Measurements from ENCODE around the gene DHRS12.

DHRS12 gene

GRCh38 chr13:51776179-51776578 lies 27.8 kb downstream of the DHRS12 start:
- Histone ChIP-seq H3K4me3 (ENCODE audit: low read depth in 1 of 2, low read length in 2 of 2) (no peak overlapping the region), H3K9me3 (ENCODE audit: low read length) (no peaks in the 10 kb centered on the region), H3K27ac (ENCODE audit: low read depth, low read length) (no peak overlapping the region), H3K27me3 (ENCODE audit: control insufficient read depth in 1 of 2, insufficient read depth in 2 of 2, low read length in 2 of 2) (no peaks in the 10 kb centered on the region), H3K9ac (ENCODE audit: low read length) (no peak overlapping the region), H3K4me1 (ENCODE audit: insufficient read depth, low read length) (no peaks in the 10 kb centered on the region), H3K36me3 (ENCODE audit: insufficient read depth, low read length) (peaks cover 6% of the 10 kb centered on the region)

- Histone ChIP-seq H3K27ac (ENCODE audit: low read depth, low read length) (no peak overlapping the region), H3K9me3 (ENCODE audit: low read length) (no peaks in the 10 kb centered on the region), H3K4me3 (ENCODE audit: low read depth in 1 of 2, low read length in 2 of 2) (no peak overlapping the region), H3K27me3 (ENCODE audit: control insufficient read depth in 1 of 2, insufficient read depth in 2 of 2, low read length in 2 of 2) (no peaks in the 10 kb centered on the region), H3K9ac (ENCODE audit: low read length) (no peak overlapping the region), H3K4me1 (ENCODE audit: insufficient read depth, low read length) (no peaks in the 10 kb centered on the region), H3K36me3 (ENCODE audit: insufficient read depth, low read length) (peaks cover 6% of the 10 kb centered on the region)
These were observed 30.4 kb downstream of the DHRS12 start for GRCh38 chr13:51773515-51773914.

- Histone ChIP-seq H3K27ac (ENCODE audit: low read depth, low read length) (no peak overlapping the region), H3K9me3 (ENCODE audit: low read length) (no peaks in the 10 kb centered on the region), H3K9ac (ENCODE audit: low read length) (no peak overlapping the region), H3K27me3 (ENCODE audit: control insufficient read depth in 1 of 2, insufficient read depth in 2 of 2, low read length in 2 of 2) (no peaks in the 10 kb centered on the region), H3K4me1 (ENCODE audit: insufficient read depth, low read length) (no peaks in the 10 kb centered on the region), H3K4me3 (ENCODE audit: low read depth in 1 of 2, low read length in 2 of 2) (no peak overlapping the region), H3K36me3 (ENCODE audit: insufficient read depth, low read length) (peaks cover 6% of the 10 kb centered on the region)
These were observed 31.2 kb downstream of the DHRS12 start for GRCh38 chr13:51772781-51773180.

- H3K9me3 ChIP-seq (ENCODE audit: low read length): no peaks in the 10 kb centered on the region
- H3K4me3 ChIP-seq (ENCODE audit: low read depth in 1 of 2, low read length in 2 of 2): no peak overlapping the region
- H3K27me3 ChIP-seq (ENCODE audit: control insufficient read depth in 1 of 2, insufficient read depth in 2 of 2, low read length in 2 of 2): no peaks in the 10 kb centered on the region
- H3K4me1 ChIP-seq (ENCODE audit: insufficient read depth, low read length): no peaks in the 10 kb centered on the region
- H3K9ac ChIP-seq (ENCODE audit: low read length): no peak overlapping the region
- peaks cover 6% of the 10 kb centered on the region for H3K36me3 ChIP-seq (ENCODE audit: insufficient read depth, low read length)
- H3K27ac ChIP-seq (ENCODE audit: low read depth, low read length): no peak overlapping the region
These were observed 31.9 kb downstream of the DHRS12 start for GRCh38 chr13:51772105-51772455.

- no peaks in the 10 kb centered on the region for H3K4me1 ChIP-seq (ENCODE audit: insufficient read depth, low read length)
- no peak overlapping the region for H3K4me3 ChIP-seq (ENCODE audit: low read depth in 1 of 2, low read length in 2 of 2)
- H3K9me3 ChIP-seq (ENCODE audit: low read length): no peaks in the 10 kb centered on the region
- H3K27ac ChIP-seq (ENCODE audit: low read depth, low read length): no peak overlapping the region
- peaks cover 6% of the 10 kb centered on the region for H3K36me3 ChIP-seq (ENCODE audit: insufficient read depth, low read length)
- H3K27me3 ChIP-seq (ENCODE audit: control insufficient read depth in 1 of 2, insufficient read depth in 2 of 2, low read length in 2 of 2): no peaks in the 10 kb centered on the region
- no peak overlapping the region for H3K9ac ChIP-seq (ENCODE audit: low read length)
These were observed 32.4 kb downstream of the DHRS12 start for GRCh38 chr13:51771418-51772104.

GRCh38 chr13:51770681-51771417 lies 33.1 kb downstream of the DHRS12 start:
- no peak overlapping the region for H3K9ac ChIP-seq (ENCODE audit: low read length)
- H3K36me3 ChIP-seq (ENCODE audit: insufficient read depth, low read length): peaks cover 6% of the 10 kb centered on the region
- no peaks in the 10 kb centered on the region for H3K9me3 ChIP-seq (ENCODE audit: low read length)
- H3K27ac ChIP-seq (ENCODE audit: low read depth, low read length): no peak overlapping the region
- H3K4me3 ChIP-seq (ENCODE audit: low read depth in 1 of 2, low read length in 2 of 2): no peak overlapping the region
- H3K4me1 ChIP-seq (ENCODE audit: insufficient read depth, low read length): no peaks in the 10 kb centered on the region
- no peaks in the 10 kb centered on the region for H3K27me3 ChIP-seq (ENCODE audit: control insufficient read depth in 1 of 2, insufficient read depth in 2 of 2, low read length in 2 of 2)

- H3K27ac ChIP-seq (ENCODE audit: low read depth, low read length): no peak overlapping the region
- H3K9ac ChIP-seq (ENCODE audit: low read length): no peak overlapping the region
- peaks cover 6% of the 10 kb centered on the region for H3K36me3 ChIP-seq (ENCODE audit: insufficient read depth, low read length)
- H3K4me3 ChIP-seq (ENCODE audit: low read depth in 1 of 2, low read length in 2 of 2): no peak overlapping the region
- H3K4me1 ChIP-seq (ENCODE audit: insufficient read depth, low read length): no peaks in the 10 kb centered on the region
- H3K9me3 ChIP-seq (ENCODE audit: low read length): no peaks in the 10 kb centered on the region
- no peaks in the 10 kb centered on the region for H3K27me3 ChIP-seq (ENCODE audit: control insufficient read depth in 1 of 2, insufficient read depth in 2 of 2, low read length in 2 of 2)
These were observed 33.8 kb downstream of the DHRS12 start for GRCh38 chr13:51770160-51770559.

GRCh38 chr13:51769455-51770127 lies 34.4 kb downstream of the DHRS12 start:
- Histone ChIP-seq H3K27ac (ENCODE audit: low read depth, low read length) (no peak overlapping the region), H3K4me1 (ENCODE audit: insufficient read depth, low read length) (peaks cover 4% of the 10 kb centered on the region), H3K36me3 (ENCODE audit: insufficient read depth, low read length) (peaks cover 6% of the 10 kb centered on the region), H3K9ac (ENCODE audit: low read length) (no peak overlapping the region), H3K27me3 (ENCODE audit: control insufficient read depth in 1 of 2, insufficient read depth in 2 of 2, low read length in 2 of 2) (no peaks in the 10 kb centered on the region), H3K4me3 (ENCODE audit: low read depth in 1 of 2, low read length in 2 of 2) (no peak overlapping the region), H3K9me3 (ENCODE audit: low read length) (no peaks in the 10 kb centered on the region)

- Histone ChIP-seq H3K4me1 (ENCODE audit: insufficient read depth, low read length) (peaks cover 4% of the 10 kb centered on the region), H3K4me3 (ENCODE audit: low read depth in 1 of 2, low read length in 2 of 2) (no peak overlapping the region), H3K27ac (ENCODE audit: low read depth, low read length) (no peak overlapping the region), H3K27me3 (ENCODE audit: control insufficient read depth in 1 of 2, insufficient read depth in 2 of 2, low read length in 2 of 2) (no peaks in the 10 kb centered on the region), H3K9ac (ENCODE audit: low read length) (no peak overlapping the region), H3K36me3 (ENCODE audit: insufficient read depth, low read length) (peaks cover 6% of the 10 kb centered on the region), H3K9me3 (ENCODE audit: low read length) (no peaks in the 10 kb centered on the region)
These were observed 35.0 kb downstream of the DHRS12 start for GRCh38 chr13:51768976-51769375.

GRCh38 chr13:51768378-51768921 lies 35.5 kb downstream of the DHRS12 start:
- no peak overlapping the region for H3K27ac ChIP-seq (ENCODE audit: low read depth, low read length)
- peaks cover 6% of the 10 kb centered on the region for H3K36me3 ChIP-seq (ENCODE audit: insufficient read depth, low read length)
- no peak overlapping the region for H3K4me3 ChIP-seq (ENCODE audit: low read depth in 1 of 2, low read length in 2 of 2)
- no peak overlapping the region for H3K9ac ChIP-seq (ENCODE audit: low read length)
- H3K4me1 ChIP-seq (ENCODE audit: insufficient read depth, low read length): peaks cover 4% of the 10 kb centered on the region
- H3K27me3 ChIP-seq (ENCODE audit: control insufficient read depth in 1 of 2, insufficient read depth in 2 of 2, low read length in 2 of 2): no peaks in the 10 kb centered on the region
- H3K9me3 ChIP-seq (ENCODE audit: low read length): no peaks in the 10 kb centered on the region

GRCh38 chr13:51767100-51767499 lies 36.9 kb downstream of the DHRS12 start:
- no peak overlapping the region for H3K4me3 ChIP-seq (ENCODE audit: low read depth in 1 of 2, low read length in 2 of 2)
- H3K4me1 ChIP-seq (ENCODE audit: insufficient read depth, low read length): peaks cover 4% of the 10 kb centered on the region
- peaks cover 10% of the 10 kb centered on the region for H3K36me3 ChIP-seq (ENCODE audit: insufficient read depth, low read length)
- no peak overlapping the region for H3K27ac ChIP-seq (ENCODE audit: low read depth, low read length)
- H3K9ac ChIP-seq (ENCODE audit: low read length): no peak overlapping the region
- no peaks in the 10 kb centered on the region for H3K9me3 ChIP-seq (ENCODE audit: low read length)
- H3K27me3 ChIP-seq (ENCODE audit: control insufficient read depth in 1 of 2, insufficient read depth in 2 of 2, low read length in 2 of 2): no peaks in the 10 kb centered on the region
